Astrocyte (in vitro differentiated cells and primary cell): ENCODE data around the gene DIRAS1.

Source experiments
- CTCF ChIP-seq: IDR thresholded peaks from 2 replicates; pipeline ENCODE4 v1.5.1; 2011; ENCODE audit warnings: low read depth, mild to moderate bottlenecking, inconsistent platforms, low read length, moderate library complexity; ENCODE audit not compliant: insufficient read depth
- EZH2 ChIP-seq: IDR thresholded peaks from 2 replicates; pipeline ENCODE4 v1.6.1; 2012; ENCODE audit warnings: mild to moderate bottlenecking, low read length, inconsistent platforms; ENCODE audit not compliant: insufficient read depth

GRCh38 chr19:2761876-2762782 lies 41.0 kb upstream of the DIRAS1 start:
- TF ChIP-seq CTCF (no peak), EZH2 (no peak)
